ENCODE measurements around the gene SCAPER.
A peak's percentile ranks its signal among the peaks of the same experiment; 100 is the strongest.
"Not testable (repeated sequence)": the region's sequence is repeated elsewhere in the genome, so short reads cannot be mapped to it uniquely, and the experiment has no call there.

The SCAPER gene

GRCh38 chr15:76320012-76320411, 585.1 kb downstream of the SCAPER start:
- no peak for DNase-seq (ENCODE audit: low read depth)

GRCh38 chr15:76313731-76314130, 591.4 kb downstream of the SCAPER start:
- DNase-seq (ENCODE audit: low read depth), result no peak

- not testable (repeated sequence) for DNase-seq (ENCODE audit: low read depth)
These were observed 592.0 kb downstream of the SCAPER start for GRCh38 chr15:76313175-76313567.

- DNase-seq (ENCODE audit: low read depth), result no peak
These were observed 592.5 kb downstream of the SCAPER start for GRCh38 chr15:76312540-76313174.

- peak; percentile 92 for DNase-seq (ENCODE audit: low read depth)
These were observed 593.8 kb downstream of the SCAPER start, which contains the start of gene ETFA for GRCh38 chr15:76311100-76311953. Gene ETFA, minus strand, starts transcription at chr15:76311469. Its CDS starts 81 bp downstream, at chr15:76311388.

GRCh38 chr15:76310475-76311099, 594.6 kb downstream of the SCAPER start:
- DNase-seq (ENCODE audit: low read depth), result no peak

- DNase-seq (ENCODE audit: low read depth), result no peak
These were observed 595.4 kb downstream of the SCAPER start for GRCh38 chr15:76309601-76310330.

GRCh38 chr15:76303909-76304308, 601.2 kb downstream of the SCAPER start:
- no peak for DNase-seq (ENCODE audit: low read depth)

GRCh38 chr15:76299786-76300185, 605.4 kb downstream of the SCAPER start:
- no peak for DNase-seq (ENCODE audit: low read depth)

- DNase-seq (ENCODE audit: low read depth), result no peak
These were observed 606.2 kb downstream of the SCAPER start for GRCh38 chr15:76298986-76299385.

- not testable (repeated sequence) for DNase-seq (ENCODE audit: low read depth)
These were observed 607.2 kb downstream of the SCAPER start for GRCh38 chr15:76297951-76298350.
